Activated T-helper 1 cell treated with Interleukin-2 at 50 U/mL for 16 hours (primary cell): ENCODE data around the gene EPN1.

Experiments
- DNase-seq: peaks from one replicate; pipeline ENCODE4 v3.0.0-alpha.2; 2020; ENCODE audit warnings: low read depth

The EPN1 gene

GRCh38 chr19:55679343-55680257 lies 4.6 kb downstream of the EPN1 start:
- no peak for DNase-seq

DNA sequence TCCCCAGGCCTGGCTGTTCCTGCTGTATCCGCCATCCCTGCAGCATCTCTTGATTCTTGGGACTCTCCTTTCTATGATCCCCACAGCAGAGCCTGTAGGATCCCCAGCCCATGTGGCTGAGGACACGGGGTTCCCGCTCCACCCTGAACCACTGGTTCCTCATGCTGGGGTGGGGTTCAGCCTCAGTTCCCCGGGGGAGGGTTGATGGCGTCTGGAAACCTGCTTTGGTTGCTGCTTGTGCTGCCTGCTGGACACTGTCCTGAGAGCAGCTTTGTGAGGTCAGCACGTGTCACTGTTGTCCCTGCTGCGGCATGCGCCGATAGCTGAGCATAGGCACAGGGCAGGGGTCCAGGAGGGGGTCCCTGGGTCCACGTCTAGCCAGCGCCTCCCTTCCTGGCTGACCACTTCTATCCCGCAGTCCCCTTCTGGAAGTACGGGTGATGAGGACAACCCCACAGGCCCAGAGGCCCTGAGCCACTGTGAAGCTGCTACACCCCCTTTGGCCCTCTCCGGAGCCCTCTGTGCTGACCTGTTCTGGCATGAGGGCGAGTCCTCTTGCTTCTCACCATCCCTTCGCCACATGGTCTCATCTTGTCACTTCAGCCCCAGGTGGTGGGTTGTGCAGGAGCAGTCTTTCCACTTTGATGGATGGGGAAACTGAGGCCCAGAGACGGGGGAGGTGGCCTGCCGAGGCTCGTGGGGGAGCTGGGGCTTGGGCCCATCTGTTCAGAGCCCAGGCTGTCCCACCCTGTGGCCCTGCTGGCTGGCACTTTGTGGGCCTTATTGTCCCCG lies 5.5 kb downstream of the EPN1 start:
- no peak for DNase-seq

- no peak for DNase-seq
Observed at GRCh38 chr19:55681131-55682092, 6.4 kb downstream of the EPN1 start.

GRCh38 chr19:55683449-55684261 lies 8.6 kb downstream of the EPN1 start:
- no peak for DNase-seq

GRCh38 chr19:55684946-55685681 lies 10.1 kb downstream of the EPN1 start:
- no peak for DNase-seq

- DNase-seq: no peak
Observed at GRCh38 chr19:55685776-55686175, 10.8 kb downstream of the EPN1 start.

DNA sequence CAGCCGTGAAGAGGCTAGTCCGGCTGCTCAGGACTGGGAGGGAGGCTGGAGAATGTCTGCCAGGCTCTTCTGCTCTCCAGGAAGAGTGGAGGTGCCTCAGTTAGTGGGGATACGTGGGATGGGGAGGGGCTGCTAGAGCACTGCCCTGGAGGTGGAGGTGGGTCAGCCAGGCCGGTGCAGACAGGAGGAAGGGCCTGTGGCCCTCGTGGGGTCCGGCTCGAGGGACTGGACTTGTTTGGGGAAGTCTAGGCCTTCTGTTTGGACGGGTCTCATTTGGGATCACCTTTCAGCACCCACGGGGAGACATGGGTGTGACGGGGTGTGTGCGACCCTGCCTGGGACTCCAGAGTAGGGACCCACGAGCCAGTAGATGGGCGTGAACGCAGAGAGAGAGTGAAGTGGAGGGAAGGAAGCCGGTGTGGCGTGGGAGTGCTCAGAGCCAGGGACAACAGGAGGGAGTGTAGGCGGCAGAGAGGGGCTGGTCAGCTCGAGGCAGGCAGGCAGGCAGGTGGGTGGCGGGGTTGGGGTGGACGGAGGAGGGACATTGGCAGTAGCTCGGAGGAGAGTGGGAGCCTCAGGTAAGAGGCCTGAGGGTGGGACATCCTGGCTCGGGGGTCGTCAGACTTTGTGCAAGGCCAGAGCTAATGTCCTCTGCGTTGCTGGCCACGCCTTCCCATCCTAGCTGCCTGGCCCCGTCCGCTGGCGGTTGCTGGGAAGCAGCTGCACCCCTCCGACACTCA lies 11.5 kb downstream of the EPN1 start:
- DNase-seq: no peak

DNA sequence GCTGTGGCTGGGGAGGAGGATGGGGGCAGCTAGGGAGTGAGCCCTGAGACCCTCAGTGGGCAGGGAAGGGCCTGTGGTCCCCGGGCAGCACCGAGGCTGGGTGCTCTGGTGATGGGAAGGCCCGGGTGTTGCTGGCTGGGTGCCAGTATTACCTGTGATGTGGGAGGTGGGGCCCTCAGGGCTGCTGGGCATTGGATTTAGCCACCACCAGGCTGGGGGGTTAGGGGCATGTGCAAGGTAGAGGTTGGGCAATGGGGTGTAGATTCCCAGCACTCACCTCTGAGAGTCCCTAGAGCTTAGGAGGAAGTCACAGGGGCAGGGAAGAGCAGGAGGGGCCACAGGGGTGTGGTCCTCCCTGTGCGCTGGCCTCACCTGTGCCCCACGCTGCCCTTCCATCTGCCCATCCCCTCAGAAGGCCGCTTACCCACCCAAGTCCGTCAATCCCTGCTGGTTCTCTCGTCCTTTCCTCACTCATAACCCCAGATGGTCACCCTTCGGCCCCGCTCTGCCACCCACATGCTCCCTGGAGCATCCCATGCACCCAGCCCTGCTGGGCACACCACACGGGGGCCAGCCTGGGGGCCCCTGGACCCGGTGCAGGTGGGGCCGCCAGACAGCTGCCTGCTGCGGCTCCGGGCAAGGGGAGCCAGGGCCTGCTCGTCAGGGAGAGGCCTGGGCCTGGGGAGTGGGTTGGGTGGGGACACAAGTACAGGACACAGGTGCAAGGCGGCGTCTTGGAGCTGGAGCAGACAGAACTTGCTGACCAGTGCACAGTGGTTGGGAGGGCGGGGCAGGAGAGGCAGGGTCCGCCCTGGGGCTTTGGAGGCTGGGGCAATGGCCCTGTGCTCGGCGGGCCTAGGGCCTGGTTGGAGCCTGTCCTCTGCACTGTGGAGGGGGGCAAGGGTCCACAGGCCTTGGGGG lies 12.5 kb downstream of the EPN1 start:
- DNase-seq: no peak

DNA sequence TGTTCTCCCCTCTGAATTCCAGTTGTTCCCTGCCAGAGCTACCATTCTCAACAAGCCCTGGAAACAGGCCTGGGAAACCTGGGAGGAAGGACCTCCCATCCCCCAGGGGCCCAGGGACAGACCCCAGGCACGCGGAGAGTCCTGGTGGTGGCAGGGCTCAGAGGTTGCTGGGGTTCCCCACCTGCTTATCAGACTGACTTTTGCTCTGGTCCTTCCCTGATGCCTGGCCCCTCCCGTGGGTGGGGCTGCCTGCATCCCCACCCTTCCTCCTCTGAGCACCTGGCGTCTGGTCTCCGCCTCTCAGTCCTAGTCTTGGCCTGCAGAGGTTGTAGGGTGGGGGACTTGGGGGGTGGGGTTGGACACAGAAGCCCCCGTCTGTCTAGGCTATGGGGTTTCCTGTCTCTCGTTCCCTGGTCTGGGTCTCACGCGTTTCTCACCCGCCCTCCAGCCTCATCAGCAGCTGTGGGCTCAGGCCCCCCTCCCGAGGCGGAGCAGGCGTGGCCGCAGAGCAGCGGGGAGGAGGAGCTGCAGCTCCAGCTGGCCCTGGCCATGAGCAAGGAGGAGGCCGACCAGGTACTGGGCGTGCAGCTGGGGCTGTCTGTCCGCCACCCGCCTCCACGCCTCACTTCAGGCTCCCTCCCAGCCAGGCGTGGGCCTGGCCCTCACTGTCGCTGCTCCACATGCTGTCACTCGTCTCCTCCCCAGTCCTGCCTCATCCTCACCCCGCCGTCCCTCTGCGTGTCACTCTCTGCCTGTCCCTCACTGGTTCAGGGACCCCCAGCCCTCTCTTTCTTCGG lies 13.6 kb downstream of the EPN1 start:
- no peak for DNase-seq

GRCh38 chr19:55689411-55690108 lies 14.5 kb downstream of the EPN1 start:
- no peak for DNase-seq

GRCh38 chr19:55690109-55690768 lies 15.2 kb downstream of the EPN1 start:
- DNase-seq: no peak

DNA sequence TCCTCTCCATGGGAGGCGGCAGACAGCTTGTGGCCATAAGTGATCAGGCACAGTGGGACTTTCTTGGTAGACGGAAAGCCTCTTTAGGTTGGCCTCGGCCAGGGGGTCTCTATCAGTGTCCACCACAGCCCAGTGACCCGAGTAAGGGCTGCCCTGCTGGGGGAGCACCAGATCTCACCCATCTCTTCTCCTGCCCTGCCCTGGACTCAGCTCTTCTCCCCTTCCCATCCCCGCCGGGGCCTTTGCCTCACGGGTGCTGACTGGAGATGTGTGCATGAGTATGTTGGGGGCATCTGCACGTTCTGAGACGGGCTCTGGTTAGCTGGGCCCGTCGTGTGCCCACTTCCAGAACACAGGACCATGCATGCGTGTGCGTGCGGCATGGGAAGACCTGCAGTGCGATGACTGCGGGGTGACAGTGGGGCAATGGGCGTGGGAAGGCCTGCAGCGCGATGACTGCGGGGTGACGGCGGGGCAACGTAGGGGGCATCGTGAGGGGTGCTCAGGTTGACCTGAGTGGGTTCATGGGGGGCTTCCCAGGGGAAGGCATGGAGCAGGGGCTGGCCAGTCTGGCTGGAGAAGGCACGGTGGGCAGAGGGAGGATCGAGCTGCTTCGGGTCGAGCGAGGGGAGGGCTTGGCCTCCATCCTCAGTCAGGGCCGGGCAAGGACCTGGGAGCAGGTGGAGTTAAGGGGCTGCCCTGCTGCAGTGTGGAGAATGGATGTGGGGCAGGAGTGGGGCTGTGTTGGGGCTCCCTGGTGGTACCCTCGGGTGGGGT lies 15.9 kb downstream of the EPN1 start:
- no peak for DNase-seq

GRCh38 chr19:55691561-55692481 lies 16.8 kb downstream of the EPN1 start:
- no peak for DNase-seq

DNA sequence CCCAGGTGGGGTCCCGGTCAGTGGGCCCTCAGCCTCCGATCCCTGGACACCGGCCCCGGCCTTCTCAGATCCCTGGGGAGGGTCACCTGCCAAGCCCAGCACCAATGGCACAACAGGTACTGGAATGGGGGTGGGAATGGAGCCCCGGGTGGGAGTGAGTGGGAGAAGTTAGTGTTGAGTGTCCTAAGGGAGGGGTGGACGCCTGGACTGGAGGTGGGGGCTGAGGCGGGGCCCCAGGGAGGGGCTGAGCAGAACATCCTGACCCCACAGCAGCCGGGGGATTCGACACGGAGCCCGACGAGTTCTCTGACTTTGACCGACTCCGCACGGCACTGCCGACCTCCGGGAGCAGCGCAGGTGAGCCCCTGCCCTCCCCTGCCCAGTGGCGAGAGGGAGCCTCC lies 17.7 kb downstream of the EPN1 start:
- no peak for DNase-seq
